ENCODE measurements around the gene CREB1. TPM values are rescaled to one million over a fixed set of nuclear protein-coding genes. Genes with fewer than 3 reads are reported as not detected.

The CREB1 gene
- total and polyA plus RNA-seq, 9 of the 15 experiments (the other 6 are each of a cell fraction or from before 2014, with no cell fraction given) = 8.9 to 51.3 (median 19.5) TPM

DNA sequence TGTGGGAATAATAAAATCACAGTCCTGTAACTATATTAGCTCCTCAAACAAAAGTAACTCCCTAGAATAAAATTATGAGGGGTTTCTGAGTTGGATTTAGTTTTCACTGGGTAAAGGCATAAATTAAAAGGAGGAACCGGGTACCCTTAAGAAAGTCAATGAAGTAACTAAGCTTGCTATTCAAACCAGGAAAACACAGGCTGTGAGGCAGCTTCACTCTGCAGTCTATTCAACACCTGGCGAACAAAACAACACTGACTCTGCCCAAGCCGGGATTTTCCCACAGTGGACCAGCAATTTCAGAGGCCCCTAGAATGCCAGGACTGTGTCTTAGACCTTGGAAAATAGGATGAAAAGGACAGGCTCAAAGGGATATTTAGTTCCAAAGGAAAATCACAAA lies 24.6 kb upstream of the CREB1 start:
- no peaks in the 10 kb centered on the region for H3K27me3 ChIP-seq (ENCODE audit: control insufficient read depth in 2 of 2, insufficient read depth in 2 of 2, low read length in 2 of 2)
- H3K4me3 ChIP-seq = no peak overlapping the region
- BruUV-seq (replicated peaks) = no TSS peak
- no peaks in the 10 kb centered on the region for H3K36me3 ChIP-seq (ENCODE audit: control insufficient read depth, insufficient read depth, low read length)
- ATAC-seq = no peak
- TF ChIP-seq ELF1 (tag; IDR thresholded peaks at IDR 0.05) (no peak), CBFB (CRISPR knock-in tag; IDR thresholded peaks at IDR 0.05) (no peak), NEUROD1 (IDR thresholded peaks at IDR 0.05; ENCODE audit: borderline replicate concordance, low read depth, low read length, partially characterized antibody) (no peak), ZNF77 (CRISPR knock-in tag; IDR thresholded peaks at IDR 0.05) (no peak), CEBPG (CRISPR knock-in tag; IDR thresholded peaks at IDR 0.05) (no peak), CEBPG (tag; conservative IDR thresholded peaks at IDR 0.05 in 1 of 2, IDR thresholded peaks at IDR 0.05 in 1 of 2) (no peak), ZNF75A (CRISPR knock-in tag; IDR thresholded peaks at IDR 0.05) (no peak), NBN (IDR thresholded peaks at IDR 0.05; ENCODE audit: low read depth) (no peak), ZNF197 (CRISPR knock-in tag; IDR thresholded peaks at IDR 0.05; ENCODE audit: low read depth) (no peak), TBL1XR1 (IDR thresholded peaks at IDR 0.05; ENCODE audit: low read length in 2 of 2) (no peak), TAF15 (IDR thresholded peaks at IDR 0.05; ENCODE audit: low read depth, low read length) (no peak), SRSF3 (IDR thresholded peaks at IDR 0.05; ENCODE audit: insufficient read depth, low read length) (no peak), SMAD1 (IDR thresholded peaks at IDR 0.05; ENCODE audit: low read depth, low read length, partially characterized antibody) (no peak), ZKSCAN3 (CRISPR knock-in tag; IDR thresholded peaks at IDR 0.05) (no peak), ERF (CRISPR knock-in tag; IDR thresholded peaks at IDR 0.05) (no peak), TEAD1 (CRISPR knock-in tag; IDR thresholded peaks at IDR 0.05) (no peak), ZNF707 (CRISPR knock-in tag; conservative IDR thresholded peaks at IDR 0.05) (no peak), PTRF (tag; IDR thresholded peaks at IDR 0.05) (no peak), ZNF717 (CRISPR knock-in tag; IDR thresholded peaks at IDR 0.05) (no peak), RFX5 (IDR thresholded peaks at IDR 0.05; ENCODE audit: low read depth, low read length) (no peak), NCOA1 (IDR thresholded peaks at IDR 0.05; ENCODE audit: low read depth) (no peak)
- no peaks in the 10 kb centered on the region for H3K9me1 ChIP-seq (ENCODE audit: control insufficient read depth, insufficient read depth, low read length)
- no peaks in the 10 kb centered on the region for H4K20me1 ChIP-seq (replicated peaks; ENCODE audit: control insufficient read depth, insufficient read depth, low read length)
- H3K79me2 ChIP-seq (ENCODE audit: control insufficient read depth, insufficient read depth, low read length) = no peaks in the 10 kb centered on the region
- no peak overlapping the region for H3K27ac ChIP-seq (ENCODE audit: extremely low read depth, low read depth, low read length)
- H3K4me1 ChIP-seq (replicated peaks in 1 of 2; ENCODE audit: control insufficient read depth in 2 of 2, insufficient read depth in 2 of 2, low read length in 2 of 2) = peaks cover 5 to 17% of the 10 kb centered on the region in 2 experiments; a peak in 3 of 5 replicates
- no peak overlapping the region for H3K9ac ChIP-seq (ENCODE audit: insufficient read depth in 1 of 2, low read depth in 2 of 2, low read length in 2 of 2)
- ChIA-PET CTCF (ENCODE audit: low intra/inter-chr PET ratio) (no interaction called here), POLR2A (interaction anchor here (0.6 to 1.6 kb wide), 3 partner anchors 10 to 1346 kb away, joined by 4 to 10 read pairs (median 4); partner anchors contain the start of genes EEF1B2 and NDUFS1)
- intact Hi-C loops (cut with micrococcal nuclease) (no loop called here), in situ Hi-C loops (cut with MboI) (no loop called here)
- H3K9me3 ChIP-seq (replicated peaks; ENCODE audit: control insufficient read depth, insufficient read depth, low read depth, low read length) = no peaks in the 10 kb centered on the region
- no peak overlapping the region for H3K4me2 ChIP-seq (ENCODE audit: insufficient read depth, low read length)
- H2AFZ ChIP-seq (ENCODE audit: low read depth, low read length) = 0 out of 2 replicates have a peak overlapping the region, but pooled peaks have one; percentile 53
- FAIRE-seq = no peak
- DNase-seq (ENCODE audit: extremely low read depth in 1 of 4, low spot score in 3 of 4) = no peak
- 85% methylated on average over 2 of the region's 3 CpGs for WGBS (ENCODE audit: insufficient coverage, low coverage, missing lambda C conversion rate)

All from K562 (cell line).